ENCODE data around the gene RABEP2.
A peak's percentile ranks its signal among the peaks of the same experiment; 100 is the strongest.
"Not testable (repeated sequence)": the region's sequence is repeated elsewhere in the genome, so short reads cannot be mapped to it uniquely, and the experiment has no call there.

Gene RABEP2

DNA sequence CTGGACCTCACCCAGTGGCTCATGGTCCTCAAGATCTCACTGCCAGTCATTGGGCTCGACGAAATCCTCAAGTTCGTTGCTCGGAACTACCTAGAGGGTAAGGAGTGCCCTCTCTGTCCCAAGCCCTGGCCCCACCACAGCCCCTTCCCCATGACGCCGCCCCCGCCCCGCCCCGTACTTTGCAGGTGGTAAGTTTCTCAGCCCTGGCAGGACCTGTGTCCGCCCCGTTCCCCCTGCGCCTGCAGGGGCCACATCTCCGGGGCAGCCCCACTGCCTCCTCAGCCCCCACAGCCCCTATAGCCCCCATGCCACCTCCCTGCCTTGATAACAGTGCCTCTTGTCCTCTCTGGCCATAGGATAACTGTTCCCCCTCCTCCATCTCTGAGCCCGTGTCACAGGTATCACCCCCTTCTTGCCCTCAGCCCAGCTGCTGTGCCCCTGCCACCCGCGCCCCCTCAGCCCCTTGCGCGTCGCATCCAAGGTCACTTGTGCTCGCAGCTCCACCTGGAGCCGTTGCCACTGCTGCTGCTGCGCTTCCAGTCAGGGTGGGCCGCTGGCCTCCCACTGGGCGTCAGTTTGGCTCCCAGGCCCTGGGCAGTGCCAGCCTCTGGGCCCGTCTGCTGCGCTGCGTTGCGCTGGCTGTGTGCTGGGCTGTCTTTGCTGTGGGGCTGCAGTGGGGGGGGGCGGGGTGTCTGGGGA lies 21.5 kb downstream of the RABEP2 start:
- no peak for DNase-seq

DNA sequence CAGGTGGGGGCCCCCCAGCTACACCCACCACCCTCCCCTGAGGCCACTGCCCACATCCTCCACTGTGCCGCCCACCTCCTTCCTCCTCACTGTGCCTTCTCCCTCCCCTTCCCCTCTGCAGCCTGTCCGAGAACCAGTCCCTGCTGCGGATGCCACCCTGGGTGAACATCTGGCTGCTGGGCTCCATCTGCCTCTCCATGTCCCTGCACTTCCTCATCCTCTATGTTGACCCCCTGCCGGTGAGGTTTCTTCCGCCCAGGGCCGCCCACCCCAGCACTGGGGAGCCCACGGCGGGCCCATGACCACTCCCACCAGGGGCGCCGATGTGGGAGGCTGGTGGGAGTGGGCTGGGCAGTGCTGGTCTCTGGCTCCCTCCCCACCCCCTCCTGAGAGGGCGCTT lies 22.1 kb downstream of the RABEP2 start:
- no peak for DNase-seq

DNA sequence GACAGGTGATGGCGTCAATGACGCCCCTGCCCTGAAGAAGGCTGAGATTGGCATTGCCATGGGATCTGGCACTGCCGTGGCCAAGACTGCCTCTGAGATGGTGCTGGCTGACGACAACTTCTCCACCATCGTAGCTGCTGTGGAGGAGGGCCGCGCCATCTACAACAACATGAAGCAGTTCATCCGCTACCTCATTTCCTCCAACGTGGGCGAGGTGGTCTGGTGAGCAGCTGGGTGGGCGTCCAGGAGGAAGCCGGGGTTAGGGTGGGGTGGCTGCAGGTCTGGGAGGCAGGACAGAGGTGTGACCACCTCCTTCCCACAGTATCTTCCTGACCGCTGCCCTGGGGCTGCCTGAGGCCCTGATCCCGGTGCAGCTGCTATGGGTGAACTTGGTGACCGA lies 23.2 kb downstream of the RABEP2 start:
- no peak for DNase-seq

DNA sequence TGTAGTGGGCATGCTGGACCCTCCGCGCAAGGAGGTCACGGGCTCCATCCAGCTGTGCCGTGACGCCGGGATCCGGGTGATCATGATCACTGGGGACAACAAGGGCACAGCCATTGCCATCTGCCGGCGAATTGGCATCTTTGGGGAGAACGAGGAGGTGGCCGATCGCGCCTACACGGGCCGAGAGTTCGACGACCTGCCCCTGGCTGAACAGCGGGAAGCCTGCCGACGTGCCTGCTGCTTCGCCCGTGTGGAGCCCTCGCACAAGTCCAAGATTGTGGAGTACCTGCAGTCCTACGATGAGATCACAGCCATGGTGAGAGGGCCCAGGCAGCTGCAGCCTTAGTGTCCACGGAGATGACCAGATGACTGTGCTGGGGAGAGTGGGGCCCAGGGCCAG lies 24.4 kb downstream of the RABEP2 start:
- no peak for DNase-seq

DNA sequence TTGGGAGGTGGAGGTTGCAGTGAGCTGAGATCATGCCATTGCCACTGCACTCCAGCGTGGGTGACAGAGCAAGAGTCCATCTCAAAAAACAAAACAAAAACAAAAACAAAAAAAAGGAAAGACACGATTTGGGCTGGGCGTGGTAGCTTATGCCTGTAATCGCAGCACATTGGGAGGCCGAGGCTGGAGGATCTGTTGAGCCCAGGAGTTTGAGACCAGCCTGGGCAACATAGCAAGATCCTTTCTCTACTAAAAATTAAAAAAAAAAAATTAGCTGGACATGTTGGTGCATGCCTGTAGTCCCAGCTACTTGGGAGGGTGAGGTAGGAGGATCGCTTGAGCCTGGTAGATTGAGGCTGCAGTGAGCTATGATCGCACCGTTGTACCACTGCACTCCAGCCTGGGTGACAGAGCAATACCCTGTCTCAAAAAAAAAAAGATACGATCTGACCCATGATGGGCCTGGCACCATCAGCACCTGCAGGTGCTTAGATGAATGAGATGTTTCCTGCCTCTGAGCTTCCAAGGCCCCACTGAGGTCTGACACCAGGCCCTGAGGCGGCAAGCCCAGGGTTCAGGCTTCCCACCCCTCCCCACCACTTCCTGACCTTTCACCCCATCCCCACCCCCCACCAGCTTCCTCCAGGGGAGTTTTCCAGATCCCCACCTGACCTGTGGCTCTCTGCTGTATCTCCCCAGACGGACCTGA lies 25.0 kb downstream of the RABEP2 start:
- DNase-seq, result no peak

DNA sequence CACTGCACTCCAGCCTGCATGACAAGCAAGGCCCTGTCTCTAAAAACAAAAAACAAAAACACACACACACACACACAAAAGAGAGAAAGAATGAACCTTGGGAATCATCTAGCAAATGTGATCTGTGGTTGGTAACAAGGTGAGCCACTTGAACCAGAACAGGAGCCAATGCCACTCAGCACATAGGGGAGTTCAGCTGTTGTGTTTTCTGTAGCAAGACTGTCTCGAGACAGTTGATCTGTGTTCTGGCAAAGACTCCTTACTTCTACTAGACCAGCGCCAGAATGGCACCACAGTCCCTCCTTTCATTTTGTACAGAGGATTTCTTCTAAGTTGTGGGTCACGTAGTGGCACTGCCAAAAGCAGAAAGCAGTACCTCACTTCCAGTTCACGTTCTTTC lies 26.1 kb downstream of the RABEP2 start:
- no peak for DNase-seq

DNA sequence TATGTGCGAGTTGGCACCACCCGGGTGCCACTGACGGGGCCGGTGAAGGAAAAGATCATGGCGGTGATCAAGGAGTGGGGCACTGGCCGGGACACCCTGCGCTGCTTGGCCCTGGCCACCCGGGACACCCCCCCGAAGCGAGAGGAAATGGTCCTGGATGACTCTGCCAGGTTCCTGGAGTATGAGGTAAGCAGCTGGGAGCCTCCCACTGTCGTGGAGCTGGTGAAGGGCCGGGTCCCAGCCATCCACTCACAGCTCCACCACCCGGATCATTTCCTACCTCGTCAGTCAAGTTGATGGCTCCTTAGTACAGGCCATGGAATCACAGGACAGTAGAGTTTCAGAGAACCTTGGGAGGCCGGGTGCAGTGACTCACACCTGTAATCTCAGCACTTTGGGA lies 26.8 kb downstream of the RABEP2 start:
- DNase-seq, result no peak

DNA sequence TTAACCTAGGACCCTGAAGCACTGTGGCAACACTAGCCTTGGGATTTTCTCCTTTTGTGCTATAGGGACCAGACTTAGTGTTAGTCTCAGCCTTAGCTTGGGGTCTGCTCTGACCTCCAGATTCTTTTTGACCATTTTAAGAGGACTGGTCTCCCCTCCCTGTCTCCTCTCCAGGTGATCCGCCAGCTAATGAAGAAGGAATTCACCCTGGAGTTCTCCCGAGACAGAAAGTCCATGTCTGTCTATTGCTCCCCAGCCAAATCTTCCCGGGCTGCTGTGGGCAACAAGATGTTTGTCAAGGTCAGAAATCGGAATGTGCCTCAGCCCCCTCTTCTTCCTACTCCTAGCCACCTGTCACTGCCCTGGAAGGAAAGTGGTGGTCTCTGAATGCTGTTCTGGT lies 27.2 kb downstream of the RABEP2 start:
- no peak for DNase-seq

DNA sequence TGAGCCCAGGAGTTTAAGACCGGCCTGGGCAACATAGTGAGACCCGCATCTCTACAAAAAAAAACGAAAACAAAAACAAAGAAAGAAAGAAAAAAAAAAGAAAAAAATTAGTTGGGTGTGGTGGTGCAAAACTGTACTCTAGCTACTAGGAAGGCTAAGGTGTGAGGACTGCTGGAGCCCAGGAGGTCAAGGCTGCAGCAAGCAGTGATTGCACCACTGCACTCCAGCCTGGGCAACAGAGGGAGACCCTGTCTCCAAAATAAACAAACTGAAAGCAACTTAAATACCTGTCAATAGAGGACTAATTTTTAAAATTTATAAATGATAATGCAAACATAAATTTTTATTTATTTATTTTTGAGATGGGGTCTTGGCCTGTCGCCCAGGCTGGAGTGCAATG lies 29.4 kb downstream of the RABEP2 start:
- DNase-seq, result no peak

DNA sequence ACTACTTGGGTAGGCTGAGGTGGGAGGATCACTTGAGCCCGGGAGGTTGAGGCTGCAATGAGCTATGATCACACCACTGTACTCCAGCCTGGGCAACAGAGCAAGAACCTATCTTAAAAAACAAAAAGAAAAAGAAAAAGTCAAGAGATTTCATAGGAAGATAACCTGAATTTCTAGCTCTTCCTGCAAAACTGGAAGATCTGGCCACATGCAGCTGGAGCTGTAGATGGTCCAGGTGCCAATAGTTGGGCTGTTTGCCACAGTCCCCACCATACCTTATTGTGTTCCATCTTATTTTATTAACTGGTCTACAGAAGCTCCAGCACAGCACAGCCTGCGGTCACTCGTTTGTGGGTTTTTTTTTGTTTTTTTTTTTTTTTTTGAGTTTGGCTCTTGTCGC lies 31.7 kb downstream of the RABEP2 start:
- DNase-seq, result no peak

DNA sequence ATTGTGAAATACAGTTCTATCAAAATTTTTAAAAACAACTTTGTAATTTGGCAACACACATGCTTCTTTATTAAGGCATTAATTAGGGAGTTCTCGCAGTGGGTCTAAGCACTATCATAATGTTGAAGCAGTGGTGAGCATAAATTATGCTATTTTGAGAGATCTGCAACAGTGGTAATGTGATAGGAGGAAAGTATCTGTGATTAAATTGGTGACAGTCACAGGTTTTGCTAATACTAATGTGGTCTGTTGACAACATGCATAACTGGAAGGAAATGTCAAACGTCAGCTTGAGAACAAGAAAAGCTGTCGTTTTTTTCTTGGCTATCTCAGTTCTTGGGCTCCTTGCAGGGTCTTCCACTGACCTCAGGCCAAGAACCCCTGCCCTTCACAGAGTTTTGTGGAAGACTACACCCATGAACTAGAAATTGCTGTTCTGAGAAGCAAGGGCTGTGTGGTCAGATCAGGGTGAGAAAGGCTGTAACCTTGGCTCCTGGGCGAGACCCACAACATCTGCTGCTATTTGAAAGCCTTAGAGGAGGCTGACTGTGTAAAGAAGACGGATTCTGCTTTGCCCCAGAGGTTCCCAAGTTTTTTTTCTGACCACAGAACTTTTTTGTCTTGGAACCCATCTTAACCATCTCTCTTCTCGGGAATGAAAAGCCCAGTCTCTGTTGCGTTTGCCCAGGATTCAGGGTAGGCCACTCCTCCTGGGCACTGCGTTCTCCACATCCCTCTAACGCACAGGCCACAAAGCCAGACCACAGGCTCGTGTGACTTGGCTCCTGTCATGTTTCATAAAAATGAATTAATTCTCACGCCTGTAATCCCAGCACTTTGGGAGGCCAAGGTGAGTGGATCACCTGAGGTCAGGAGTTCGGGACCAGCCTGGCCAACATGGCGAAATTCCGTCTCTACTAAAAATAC lies 32.8 kb downstream of the RABEP2 start:
- DNase-seq, result no peak

DNA sequence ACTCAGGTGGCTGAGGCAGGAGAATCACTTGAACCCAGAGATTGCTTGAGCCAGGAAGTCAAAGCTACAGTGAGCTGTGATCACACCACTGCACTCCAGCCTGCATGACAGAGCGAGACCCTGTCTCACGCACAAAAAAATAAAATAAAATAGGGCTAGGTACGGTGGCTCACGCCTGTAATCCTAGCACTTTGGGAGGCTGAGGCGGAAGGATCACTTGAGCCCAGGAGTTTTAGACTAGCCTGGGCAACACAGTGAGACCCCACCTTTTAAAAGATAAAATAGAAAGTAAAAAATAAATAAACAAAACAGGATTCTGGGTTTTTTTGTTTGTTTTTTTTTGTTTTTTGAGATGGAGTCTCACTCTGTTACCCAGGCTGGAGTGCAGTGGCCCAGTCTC lies 34.7 kb downstream of the RABEP2 start:
- DNase-seq, result not testable (repeated sequence)

DNA sequence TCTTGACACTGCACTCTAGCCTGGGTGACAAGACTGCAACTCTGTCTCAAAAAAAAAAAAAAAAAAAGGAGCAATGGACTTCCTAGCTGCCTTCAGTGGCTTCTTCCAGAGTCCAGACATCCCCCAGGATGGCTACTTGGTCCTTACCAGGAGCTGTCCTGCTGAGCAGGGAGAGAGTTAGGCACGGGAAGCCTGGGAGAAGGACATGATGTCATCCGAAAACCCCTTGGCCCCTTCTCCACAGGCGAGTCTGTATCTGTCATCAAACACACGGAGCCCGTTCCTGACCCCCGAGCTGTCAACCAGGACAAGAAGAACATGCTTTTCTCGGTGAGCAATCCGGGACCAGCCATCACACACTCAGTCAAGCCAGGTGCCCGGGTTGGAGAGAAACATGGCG lies 38.1 kb downstream of the RABEP2 start:
- DNase-seq, result no peak

DNA sequence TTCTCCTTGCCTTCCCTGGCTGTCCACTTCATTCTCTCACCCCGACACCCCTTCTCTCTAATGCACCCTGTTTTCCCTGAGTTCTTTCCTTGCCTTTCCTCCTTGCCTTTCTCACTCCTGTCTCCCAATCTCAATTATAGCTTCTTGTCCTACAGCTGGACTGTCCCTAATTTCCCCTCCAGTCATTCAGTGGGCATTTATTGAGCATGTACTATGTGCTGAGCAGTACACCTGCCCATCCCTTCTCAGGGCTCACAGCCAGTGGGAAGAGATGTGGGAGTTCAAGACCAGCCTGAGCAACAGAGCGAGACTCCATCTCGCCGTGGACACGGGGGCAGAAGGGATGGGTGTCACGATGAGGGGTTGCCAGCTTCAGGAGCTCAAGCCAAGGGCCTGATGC lies 41.0 kb downstream of the RABEP2 start:
- DNase-seq, result no peak

DNA sequence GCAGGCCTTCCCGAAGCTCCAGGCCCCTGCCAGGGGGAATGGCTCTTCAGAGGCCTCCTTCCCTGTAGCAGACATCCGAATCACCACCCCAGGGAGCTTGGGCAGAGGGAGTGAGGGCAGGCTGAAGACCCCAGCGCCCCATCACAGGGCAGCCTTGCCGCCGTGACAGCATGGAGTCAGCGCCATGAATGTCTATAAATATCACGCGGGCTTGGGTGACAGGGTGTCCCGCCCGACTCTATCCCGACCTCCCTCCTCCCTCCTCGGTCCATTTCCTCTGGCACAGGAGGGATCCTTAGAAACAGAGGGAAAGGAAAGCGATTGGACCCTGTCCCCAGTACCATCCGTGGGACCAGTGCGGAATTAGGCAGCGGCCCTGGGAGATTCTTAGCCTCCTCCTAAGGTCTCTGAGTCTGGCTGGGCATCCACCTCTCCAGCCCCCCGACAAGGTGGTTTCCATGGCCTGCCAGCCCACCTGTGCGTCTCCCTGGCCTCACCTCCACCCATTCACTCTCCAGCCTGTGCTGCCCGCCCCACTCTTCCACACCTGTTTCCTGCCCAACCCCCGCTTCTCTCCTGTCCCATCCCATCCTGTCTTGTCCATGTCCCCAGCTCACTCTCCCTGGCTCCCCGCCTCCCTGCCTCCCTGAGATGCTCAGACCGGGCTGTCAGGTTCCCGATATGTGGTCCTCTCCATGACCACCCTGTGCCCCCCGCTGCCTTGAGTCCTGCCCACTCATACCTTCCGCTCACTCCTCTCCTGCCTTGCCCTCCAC lies 41.6 kb downstream of the RABEP2 start:
- DNase-seq, result no peak

DNA sequence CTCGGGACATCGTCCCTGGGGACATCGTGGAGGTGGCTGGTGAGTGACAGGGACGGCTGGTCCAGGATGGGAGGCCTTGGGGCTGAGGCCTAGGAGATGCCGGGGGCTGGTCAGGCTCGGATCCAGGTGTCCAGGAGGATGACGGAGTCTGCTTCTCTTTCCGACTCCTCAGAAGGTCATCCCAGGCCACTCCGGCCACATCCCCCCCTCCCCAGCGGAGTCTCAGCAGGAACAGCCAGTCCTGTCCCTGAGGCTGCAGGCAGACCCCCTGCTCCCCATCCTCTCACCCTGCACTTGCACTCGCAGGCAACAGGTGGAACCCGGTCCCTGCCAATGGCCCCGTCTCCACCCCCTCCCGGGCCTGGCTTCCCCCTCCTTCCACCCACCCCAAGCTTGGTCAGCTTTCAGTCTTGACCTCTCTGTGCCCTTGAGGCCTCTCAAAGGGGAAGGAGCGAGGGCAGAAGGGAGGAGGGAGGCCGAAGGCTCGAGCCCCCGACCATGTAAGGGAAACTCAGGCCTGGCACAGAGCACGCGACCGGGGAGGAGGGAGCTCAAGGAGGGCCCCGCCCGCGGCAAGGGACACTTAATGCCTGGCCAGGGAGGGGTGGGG lies 42.4 kb downstream of the RABEP2 start:
- DNase-seq, result no peak

DNA sequence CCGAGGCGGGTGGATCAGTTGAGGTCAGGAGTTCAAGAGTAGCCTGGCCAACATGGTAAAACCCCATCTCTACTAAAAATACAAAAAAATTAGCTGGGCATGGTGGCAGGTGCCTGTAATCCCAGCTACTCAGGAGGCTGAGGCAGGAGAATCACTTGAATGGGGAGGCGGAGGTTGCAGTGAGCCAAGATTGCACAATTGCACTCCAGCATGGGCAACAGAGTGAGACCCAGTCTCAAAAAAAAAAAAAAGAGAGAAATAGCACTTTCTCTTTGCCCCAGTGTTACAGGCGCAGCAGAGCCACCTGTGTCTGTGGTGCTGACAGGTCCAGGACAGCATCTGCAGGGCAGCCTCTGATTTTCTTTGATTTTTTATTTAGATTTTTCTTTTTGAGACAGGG lies 43.5 kb downstream of the RABEP2 start:
- DNase-seq, result not testable (repeated sequence)

DNA sequence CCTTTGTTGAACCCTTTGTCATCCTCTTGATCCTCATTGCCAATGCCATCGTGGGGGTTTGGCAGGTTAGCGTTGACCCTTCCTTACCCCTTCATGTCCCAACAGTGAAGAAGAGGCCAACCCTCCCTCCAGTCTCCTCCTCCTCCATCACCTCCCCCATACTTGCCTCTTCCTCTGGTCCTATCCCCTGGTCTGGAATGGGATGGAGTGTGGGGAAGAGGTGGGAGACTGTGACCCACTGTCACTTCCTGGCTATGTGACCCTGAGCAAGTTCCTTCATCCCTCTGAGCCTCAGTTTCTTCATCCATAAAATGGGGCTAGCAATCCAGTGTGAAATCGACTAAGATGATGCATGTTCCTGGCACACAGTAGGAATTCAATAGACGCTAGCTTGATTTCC lies 44.1 kb downstream of the RABEP2 start:
- no peak for DNase-seq

DNA sequence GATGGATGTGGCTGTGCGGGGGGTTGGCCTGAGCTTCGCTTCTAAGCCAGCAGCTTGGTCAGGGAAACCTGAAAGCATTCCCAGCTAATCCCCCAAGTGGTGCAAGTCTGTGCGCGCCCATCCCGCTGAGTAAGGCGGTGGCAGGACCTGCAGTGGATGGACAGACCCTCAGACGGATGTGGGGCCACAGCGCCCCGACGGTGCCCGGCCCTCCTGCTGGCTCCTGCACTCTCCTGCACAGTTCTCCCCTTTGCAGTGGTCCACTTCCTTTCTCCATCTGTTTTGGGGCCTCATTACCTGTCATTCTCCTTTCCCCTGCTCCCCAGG lies 44.5 kb downstream of the RABEP2 start:
- DNase-seq, result no peak

DNA sequence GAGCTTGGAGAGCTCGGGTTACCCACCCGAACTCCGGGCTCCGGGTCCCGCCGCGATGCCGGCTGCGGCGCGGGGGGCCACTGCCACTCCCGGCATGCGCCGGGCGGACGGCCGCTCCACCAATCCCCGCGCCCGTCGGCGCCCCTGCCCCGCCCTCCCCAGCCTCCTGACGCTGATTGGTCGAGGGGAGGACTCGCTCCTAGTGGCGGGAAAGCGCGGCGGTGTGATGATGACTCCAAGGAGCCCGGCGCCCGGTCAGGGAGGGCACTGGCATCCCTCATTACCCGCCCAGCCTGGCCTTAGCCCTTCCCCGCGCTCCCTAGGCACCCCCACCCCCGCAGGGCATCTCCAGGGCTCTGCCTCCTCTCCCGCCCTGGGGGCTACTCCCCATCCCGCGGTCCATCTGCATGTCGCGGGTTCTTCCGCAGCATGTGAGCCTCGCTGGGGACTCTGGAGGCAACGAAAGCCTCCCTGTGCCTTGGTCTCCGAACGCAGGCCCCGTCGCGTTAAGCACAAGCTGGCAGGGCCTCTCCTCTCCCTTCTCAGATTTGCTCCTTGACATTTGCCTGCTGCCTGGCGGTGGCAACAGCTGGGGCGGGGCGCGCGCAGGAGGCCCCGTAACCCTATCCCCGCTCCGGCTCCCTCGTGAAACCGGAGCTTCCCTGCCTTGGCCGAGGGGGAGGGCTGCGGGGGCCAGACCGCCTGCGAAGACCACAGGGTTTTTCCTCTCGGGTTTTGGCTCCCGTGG lies 45.0 kb downstream of the RABEP2 start:
- DNase-seq, result peak; percentile 75

DNA sequence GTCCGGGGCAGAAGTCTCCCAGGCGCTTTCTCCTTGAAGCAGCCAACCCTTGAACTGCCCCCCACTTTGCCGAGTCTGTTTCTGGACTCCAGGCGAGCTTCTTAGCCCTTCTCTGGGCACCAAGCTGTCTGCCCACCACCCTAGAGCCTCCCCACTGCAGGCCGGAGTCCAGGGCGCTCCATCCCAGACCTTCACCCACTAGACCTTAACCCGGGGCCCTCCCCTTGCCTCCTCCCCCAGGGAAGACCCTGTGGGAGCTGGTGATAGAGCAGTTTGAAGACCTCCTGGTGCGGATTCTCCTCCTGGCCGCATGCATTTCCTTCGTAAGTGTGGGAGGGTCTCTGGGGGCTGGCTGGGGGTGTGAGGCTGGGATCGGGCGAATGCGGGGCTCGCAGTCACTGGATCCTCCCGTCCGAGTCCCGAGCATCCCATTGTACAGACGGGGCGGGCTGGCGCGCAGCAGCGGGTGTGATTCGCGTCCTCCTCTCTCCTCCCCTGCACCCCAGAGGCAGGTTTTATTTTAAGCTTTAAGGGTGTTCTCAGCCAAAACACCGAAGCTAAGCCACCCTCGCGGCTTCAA lies 45.7 kb downstream of the RABEP2 start:
- no peak for DNase-seq

All from central memory CD4-positive, alpha-beta T cell (primary cell).